ENCODE measurements around the gene RNPEPL1.

DNA sequence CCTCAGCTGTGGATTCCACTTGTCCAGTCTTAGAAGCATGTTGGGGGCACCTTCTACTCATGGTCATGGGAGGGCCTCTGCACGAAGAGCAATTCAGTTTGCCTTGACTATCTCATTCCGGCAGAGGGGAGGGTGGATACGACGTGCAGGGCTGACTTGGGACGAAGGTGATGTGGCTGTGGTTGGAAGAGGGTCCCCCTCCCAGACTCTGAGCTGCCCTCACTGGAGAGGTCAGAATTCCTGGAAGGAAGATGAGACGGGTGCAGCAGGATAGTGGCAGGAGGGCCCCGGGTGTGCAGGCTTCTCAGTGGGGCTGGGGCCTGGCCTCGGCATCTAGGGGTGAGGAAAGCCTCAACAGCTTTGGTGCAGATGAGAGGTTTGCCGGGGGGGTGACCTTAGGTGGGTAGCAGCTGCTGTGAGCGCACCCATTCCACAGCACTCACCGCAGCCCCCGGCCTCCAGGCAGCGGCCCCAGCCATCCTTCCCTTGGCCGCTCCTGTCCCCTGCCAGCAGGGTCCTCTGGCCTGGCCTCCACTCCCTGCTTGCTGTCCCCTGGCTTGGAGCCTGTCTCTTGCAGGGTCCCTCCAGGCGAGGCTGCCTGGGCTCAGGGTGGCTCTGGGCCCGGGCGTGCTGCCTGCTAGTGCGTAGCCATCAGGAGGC is 3.2 kb downstream of the RNPEPL1 start:
- TF ChIP-seq POLR2AphosphoS5 (IDR thresholded peaks at IDR 0.05; ENCODE audit: borderline replicate concordance, low read depth, low read length) = no peak
- no peak for TF ChIP-seq EZH2 (IDR thresholded peaks at IDR 0.05)
- TF ChIP-seq FOXP2 (optimal IDR thresholded peaks at IDR 0.05; ENCODE audit: control extremely low read depth, extremely low read length, insufficient read depth) = no peak

Measured in SK-N-MC (cell line).